Measurements from ENCODE around the gene FEM1C.

GRCh38 chr5:115477581-115477980, 67.0 kb downstream of the FEM1C start:
- TF ChIP-seq EP300 (IDR thresholded peaks at IDR 0.05; ENCODE audit: low read depth): no peak
- no peak for TF ChIP-seq CTCF (IDR thresholded peaks at IDR 0.05)
- no peak for TF ChIP-seq POLR2AphosphoS5 (IDR thresholded peaks at IDR 0.05)
- TF ChIP-seq POLR2A (IDR thresholded peaks at IDR 0.05): no peak
